GM12872 (cell line): ENCODE results near the gene RNF126.

Experiments
- TF ChIP-seq, protein P1 (sequence below): IDR thresholded peaks from 3 replicates; pipeline ENCODE4 v1.5.1; 2011; ENCODE audit warnings: low read depth, mild to moderate bottlenecking, low read length, moderate library complexity; ENCODE audit not compliant: insufficient read depth

Gene RNF126

DNA sequence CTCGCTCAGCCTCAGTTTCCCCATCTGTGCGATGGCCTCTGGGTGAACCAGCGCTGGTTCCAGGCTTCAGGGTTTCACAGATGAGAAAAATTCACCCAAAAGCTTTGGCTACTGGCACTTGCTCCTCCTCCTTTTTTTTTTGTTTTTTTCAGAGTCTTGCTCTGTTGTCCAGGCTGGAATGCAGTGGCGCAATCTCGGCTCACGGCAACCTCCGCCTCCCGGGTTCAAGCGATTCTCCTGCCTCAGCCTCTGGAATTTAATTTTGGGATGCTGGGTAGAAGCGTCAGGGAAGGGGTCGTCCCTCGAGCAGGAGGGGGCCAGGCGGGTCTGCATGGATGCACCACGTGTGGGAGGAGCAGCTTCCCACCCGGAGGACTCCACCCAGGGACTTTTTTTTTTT lies 25.2 kb upstream of the RNF126 start:
- TF ChIP-seq, protein P1, sequence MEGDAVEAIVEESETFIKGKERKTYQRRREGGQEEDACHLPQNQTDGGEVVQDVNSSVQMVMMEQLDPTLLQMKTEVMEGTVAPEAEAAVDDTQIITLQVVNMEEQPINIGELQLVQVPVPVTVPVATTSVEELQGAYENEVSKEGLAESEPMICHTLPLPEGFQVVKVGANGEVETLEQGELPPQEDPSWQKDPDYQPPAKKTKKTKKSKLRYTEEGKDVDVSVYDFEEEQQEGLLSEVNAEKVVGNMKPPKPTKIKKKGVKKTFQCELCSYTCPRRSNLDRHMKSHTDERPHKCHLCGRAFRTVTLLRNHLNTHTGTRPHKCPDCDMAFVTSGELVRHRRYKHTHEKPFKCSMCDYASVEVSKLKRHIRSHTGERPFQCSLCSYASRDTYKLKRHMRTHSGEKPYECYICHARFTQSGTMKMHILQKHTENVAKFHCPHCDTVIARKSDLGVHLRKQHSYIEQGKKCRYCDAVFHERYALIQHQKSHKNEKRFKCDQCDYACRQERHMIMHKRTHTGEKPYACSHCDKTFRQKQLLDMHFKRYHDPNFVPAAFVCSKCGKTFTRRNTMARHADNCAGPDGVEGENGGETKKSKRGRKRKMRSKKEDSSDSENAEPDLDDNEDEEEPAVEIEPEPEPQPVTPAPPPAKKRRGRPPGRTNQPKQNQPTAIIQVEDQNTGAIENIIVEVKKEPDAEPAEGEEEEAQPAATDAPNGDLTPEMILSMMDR = no peak

DNA sequence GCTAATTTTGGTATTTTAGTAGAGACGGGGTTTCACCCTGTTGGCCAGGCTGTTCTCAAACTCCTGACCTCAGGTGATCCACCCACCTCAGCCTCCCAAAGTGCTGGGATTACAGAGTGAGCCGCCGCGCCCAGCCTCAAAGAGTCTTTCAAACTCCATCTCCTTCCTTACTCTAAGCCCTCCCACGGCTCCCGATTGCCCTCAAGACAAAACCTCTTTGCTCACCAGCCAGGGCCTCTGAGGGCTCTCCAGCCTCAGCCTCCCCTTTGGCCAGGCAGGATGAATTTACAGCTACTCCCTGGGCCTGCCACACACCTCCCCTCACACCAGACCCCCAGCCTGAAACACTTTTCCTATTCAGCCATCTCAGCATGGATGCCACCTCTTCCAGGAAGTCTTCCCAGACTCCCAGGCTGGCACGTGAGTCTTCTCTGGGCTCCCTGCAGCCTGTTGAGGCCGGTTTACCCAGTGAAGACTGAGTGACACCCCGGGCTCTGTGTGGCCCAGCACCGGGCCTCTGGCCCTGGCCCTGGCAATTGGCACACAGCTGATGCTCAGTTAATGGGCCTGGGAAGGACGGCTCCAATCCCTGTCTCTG lies 24.7 kb upstream of the RNF126 start:
- TF ChIP-seq, protein P1 = no peak

DNA sequence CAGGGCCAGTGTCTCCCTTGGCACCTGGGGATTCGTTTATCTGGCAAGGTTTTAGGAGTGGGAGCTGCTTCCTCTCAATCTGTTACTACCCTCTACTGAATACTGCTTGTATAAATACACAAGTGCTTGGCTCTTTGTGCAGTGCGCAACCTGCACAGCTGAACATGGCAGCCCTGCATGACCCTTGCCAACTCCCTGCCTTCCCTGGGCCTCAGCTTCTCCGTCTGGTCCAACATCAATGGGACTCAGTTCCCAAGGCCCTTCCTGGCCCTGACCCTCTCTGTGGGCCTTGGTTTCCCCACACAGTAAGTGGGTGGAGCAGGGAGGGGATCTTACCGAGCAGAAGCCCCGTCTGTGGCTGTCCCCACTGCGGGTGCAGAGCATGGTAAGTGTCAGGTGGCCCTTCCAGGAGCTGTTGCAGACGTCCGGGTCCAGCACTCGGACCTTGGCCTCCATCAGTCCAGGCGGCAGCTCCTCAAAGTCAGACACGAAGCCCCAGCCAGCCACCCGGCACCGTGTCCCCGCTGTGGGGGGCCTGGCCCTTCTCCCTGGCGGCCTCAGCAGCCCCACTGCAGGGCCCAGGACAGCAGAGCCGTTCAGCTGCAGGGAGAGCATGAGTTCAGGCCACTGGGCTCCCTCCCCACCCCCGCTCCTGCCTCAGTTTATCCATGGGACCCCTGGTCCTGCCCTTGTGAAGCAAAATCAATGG lies 23.7 kb upstream of the RNF126 start:
- TF ChIP-seq, protein P1 = no peak

DNA sequence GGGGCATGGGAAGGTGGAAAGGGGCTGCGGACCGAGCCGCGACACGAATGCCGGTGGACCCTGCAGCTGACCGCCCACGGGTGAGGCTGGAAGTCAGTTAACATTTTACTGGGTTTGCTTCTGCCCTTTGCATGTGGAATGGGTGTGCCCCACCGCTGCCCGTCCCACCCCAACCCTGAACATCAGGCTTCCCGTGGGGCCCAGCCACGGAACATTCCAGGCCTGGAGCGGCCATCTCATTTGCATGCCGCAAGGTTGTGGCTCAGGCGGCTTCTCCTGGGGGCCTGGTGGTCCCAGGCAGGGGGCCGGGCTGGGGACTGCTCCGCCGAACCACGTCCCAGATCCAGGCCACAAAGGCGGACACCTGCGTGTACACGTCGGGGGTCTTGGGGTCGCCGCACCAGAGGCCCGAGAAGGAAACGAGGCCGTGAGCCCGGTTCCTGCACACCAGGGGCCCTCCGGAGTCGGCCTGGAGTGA lies 22.5 kb upstream of the RNF126 start:
- TF ChIP-seq, protein P1 = no peak

DNA sequence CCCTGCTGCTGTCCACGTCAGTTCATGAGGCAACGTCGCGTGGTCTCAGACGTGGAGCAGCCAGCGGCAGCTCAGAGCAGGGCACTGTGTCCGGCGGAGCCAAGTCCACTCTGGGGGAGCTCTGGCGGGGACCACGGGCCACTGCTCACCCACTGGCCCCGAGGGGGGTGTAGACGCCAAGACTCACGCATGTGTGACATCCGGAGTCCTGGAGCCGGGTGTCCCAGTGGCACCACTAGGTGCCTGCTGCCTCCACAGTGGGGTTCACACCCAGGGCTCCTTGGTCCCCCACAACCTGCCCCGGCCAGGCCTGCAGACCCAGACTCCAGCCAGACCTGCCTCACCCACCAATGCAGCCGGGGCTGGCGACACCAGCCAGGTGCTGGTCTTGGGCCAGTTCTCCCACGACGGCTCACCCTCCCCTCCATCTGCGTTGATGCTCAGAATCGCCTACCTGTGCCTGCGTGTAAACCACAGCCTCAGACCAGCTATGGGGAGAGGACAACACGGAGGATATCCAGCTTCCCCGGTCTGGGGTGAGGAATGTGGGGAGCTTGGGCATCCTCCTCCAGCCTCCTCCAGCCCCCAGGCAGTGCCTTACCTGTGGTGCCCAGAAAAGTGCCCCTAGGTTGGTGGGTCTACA lies 19.8 kb upstream of the RNF126 start:
- TF ChIP-seq, protein P1 = no peak

DNA sequence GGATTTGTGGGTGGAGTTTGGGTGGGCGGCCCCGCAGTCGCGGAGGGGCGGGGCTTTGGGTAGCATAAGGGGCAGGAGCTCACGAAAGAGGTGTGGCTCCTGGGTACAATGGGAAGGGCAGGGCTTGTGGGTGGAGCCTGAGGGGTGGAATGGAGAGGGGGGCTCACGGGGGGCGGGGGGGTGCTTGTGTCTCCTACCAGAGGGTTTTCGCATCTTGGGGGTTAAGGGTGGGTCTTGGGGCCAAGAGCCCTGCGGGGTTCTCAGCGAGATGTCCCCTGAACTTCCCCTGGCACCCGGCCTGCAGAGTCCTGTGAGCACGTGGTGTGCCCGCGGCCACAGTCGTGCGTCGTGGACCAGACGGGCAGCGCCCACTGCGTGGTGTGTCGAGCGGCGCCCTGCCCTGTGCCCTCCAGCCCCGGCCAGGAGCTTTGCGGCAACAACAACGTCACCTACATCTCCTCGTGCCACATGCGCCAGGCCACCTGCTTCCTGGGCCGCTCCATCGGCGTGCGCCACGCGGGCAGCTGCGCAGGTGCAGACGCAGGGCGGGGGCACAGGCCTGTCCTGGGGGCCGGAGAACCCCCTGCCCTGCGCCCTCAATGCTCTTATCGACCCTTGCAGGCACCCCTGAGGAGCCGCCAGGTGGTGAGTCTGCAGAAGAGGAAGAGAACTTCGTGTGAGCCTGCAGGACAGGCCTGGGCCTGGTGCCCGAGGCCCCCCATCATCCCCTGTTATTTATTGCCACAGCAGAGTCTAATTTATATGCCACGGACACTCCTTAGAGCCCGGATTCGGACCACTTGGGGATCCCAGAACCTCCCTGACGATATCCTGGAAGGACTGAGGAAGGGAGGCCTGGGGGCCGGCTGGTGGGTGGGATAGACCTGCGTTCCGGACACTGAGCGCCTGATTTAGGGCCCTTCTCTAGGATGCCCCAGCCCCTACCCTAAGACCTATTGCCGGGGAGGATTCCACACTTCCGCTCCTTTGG lies 18.3 kb upstream of the RNF126 start:
- TF ChIP-seq, protein P1 = no peak
